Natural killer cell treated with Interleukin-12 subunit alpha and Interleukin-12 subunit beta and Interleukin-15 and Interleukin-18, amount 100 ng/mL, for 72 hours (primary cell): Measurements from ENCODE around the gene VPS8. TPM values are rescaled to one million over a fixed set of nuclear protein-coding genes. Genes with fewer than 3 reads are reported as not detected.
"Not testable (repeated sequence)": the region's sequence is repeated elsewhere in the genome, so short reads cannot be mapped to it uniquely, and the experiment has no call there.

Experiments
- ATAC-seq, 2 donors: fragments of 150-1000 bp; cut with Tn5 transposase in 1 of 2; sonication (Bioruptor Pico), chemical (Tn5 transposase) in 1 of 2; 2 replicates each; pipeline ENCODE4 v1.10.0; 2021
- DNase-seq: peaks from one replicate; pipeline ENCODE4 v3.0.0; 2022; ENCODE audit warnings: low spot score
- H3K27ac Mint-ChIP-seq, 2 donors: 1 replicate in 1 of 2; 2 replicates in 1 of 2; pipeline ENCODE4 v1.8.0; 2022; ENCODE audit warnings: mixed read lengths in 2 of 2, mild to moderate bottlenecking in 1 of 2, moderate library complexity in 1 of 2
- H3K27me3 Mint-ChIP-seq, 2 donors: 1 replicate in 1 of 2; 2 replicates in 1 of 2; pipeline ENCODE4 v1.8.0; 2022; ENCODE audit warnings: mixed read lengths in 2 of 2
- H3K36me3 Mint-ChIP-seq: one replicate; pipeline ENCODE4 v1.8.0; 2022; ENCODE audit warnings: mixed read lengths
- H3K4me1 Mint-ChIP-seq, 2 donors: 1 replicate in 1 of 2; 2 replicates in 1 of 2; pipeline ENCODE4 v1.8.0; 2022; ENCODE audit warnings: low read depth in 2 of 2, mixed read lengths in 2 of 2, mild to moderate bottlenecking in 1 of 2
- H3K4me3 Mint-ChIP-seq: one replicate; pipeline ENCODE4 v1.8.0; 2022; ENCODE audit warnings: mixed read lengths
- H3K9me3 Mint-ChIP-seq: 2 replicates; pipeline ENCODE4 v1.8.0; 2022; ENCODE audit warnings: mixed read lengths
- total RNA-seq, 2 donors: library from RNA; stranded (reverse); gene quantifications; one replicate each; pipeline ENCODE4 v1.2.3, GENCODE V29; 2022

Gene VPS8
- total RNA-seq, 2 donors from 2014 or later = 52.8 to 74.2 TPM

DNA sequence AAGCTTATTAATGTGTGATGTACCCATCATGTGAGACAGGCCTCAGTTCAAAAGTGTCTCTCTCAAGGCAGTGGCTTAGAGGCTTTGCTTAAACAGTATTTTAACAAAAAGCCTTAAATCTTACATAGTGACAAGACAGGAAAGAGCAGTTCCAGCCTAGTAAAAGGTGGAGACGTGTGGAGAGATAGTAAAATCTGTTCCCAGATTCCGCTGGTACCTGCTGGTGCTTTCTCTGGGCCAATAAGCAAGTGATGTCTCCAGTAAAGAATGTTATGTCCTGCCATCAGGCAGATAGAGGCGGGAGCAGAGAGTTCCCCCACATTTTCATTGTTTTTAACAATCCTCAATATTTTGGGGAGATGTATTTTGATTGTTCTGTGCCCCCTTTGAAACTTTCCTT is 135.0 kb downstream of the VPS8 start:
- Mint-ChIP-seq H3K4me1 (peaks cover 0 to 6% of the 10 kb centered on the region in 2 donors), H3K4me3 (no peak overlapping the region), H3K9me3 (no peaks in the 10 kb centered on the region), H3K36me3 (peaks cover 14% of the 10 kb centered on the region), H3K27ac (no peak overlapping the region), H3K27me3 (no peaks in the 10 kb centered on the region)
- ATAC-seq (no peak), DNase-seq (no peak)

DNA sequence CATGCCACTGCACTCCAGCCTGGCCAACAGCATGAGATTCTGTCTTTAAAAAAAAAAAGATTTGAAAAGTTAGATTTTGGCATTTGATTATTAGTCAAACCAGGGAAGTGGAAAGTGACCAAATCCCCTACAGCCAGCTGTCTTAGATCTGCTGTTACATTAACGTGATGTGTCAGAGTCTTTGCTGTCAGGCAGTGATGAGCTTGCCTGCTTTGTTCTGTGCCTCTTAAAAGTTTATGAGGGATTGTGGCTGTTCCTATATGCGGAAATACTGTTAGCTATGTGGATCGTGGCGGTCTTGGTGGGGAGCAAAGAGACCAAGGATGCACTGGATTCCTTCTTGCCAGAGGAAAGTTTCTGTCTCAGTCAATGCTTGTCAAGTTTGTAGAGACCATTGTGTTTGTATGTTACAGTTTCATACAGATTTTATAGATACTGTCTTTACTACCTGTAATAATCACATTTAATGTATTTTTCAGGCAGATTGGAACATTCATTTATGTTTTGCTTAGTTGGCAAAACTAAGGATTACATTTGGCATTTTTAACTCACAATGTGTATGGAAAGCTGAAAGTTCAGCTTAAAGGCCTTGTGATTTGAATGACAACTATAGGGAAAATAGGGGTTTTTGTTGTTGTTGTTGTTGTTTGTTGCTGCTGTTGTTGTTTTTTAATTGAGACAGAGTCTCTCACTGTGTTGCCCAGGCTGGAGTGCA is 137.4 kb downstream of the VPS8 start:
- Mint-ChIP-seq H3K9me3 (no peaks in the 10 kb centered on the region), H3K36me3 (peaks cover 7% of the 10 kb centered on the region), H3K27me3 (no peaks in the 10 kb centered on the region), H3K27ac (no peak overlapping the region), H3K4me1 (peaks cover 0 to 6% of the 10 kb centered on the region in 2 donors), H3K4me3 (no peak overlapping the region)
- ATAC-seq (no peak), DNase-seq (no peak)

DNA sequence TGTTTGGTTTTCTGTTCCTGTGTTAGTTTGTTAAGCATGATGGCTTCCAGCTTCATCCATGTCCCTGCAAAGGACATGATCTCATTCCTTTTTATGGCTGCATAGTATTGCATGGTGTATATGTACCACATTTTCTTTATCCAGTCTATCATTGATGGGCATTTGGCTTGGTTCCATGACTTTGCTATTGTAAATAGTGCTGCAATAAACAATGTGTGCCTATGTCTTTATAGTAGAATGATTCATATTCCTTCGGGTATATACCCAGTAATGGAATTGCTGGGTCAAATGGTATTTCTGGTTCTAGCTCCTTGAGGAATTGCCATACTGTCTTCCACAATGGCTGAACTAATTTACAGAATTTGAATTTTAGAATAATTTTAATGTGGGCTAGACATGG is 138.8 kb downstream of the VPS8 start:
- H3K27me3 Mint-ChIP-seq, H3K4me3 Mint-ChIP-seq, H3K27ac Mint-ChIP-seq, H3K4me1 Mint-ChIP-seq, H3K9me3 Mint-ChIP-seq, H3K36me3 Mint-ChIP-seq, DNase-seq, ATAC-seq: not testable (repeated sequence)

DNA sequence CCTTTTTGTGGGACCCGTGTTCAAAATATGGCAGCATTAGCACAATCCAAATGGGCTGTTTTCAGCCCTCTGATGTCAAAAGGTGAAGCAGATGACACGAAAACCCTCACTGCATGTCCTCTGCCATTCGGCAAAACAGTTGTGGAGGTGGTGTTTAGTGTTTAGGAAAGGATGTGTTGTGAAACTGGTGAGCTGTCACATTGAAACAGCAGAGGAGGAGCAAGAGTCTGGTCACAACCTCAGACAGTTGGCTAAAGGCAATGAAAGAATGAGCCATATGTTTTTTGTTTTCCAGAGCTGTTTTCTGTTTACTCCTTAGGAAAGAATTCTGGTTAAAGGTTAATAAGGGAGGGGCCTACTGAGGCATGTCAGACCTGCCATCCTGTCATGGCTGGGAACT is 140.7 kb downstream of the VPS8 start:
- Mint-ChIP-seq H3K9me3 (no peaks in the 10 kb centered on the region), H3K36me3 (peaks cover under 1% of the 10 kb centered on the region), H3K4me1 (peaks cover 0 to 3% of the 10 kb centered on the region in 2 donors), H3K27ac (no peak overlapping the region), H3K27me3 (no peaks in the 10 kb centered on the region), H3K4me3 (no peak overlapping the region)
- no peak for DNase-seq
- no peak for ATAC-seq

DNA sequence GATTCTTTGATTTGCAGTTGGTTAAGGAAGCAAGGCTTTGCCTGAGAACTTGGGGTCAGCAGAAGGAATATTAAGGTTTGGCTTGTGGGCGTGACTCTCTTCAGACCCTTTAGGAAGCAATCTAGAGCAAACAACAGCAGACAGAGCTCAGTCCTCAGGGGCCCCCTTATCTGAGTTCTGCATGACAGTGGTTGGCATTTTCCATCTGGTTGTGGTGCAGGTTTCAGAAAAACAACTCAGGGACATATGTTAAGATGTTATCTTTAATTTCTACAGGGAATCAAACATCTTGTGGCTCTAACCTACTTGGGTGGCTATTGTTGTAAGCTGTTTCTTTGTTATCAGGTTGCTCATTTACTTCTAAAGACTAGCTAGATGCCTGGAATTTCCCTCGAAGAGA is 141.4 kb downstream of the VPS8 start:
- no peaks in the 10 kb centered on the region for H3K9me3 Mint-ChIP-seq
- H3K27ac Mint-ChIP-seq = no peak overlapping the region
- H3K4me1 Mint-ChIP-seq = peaks cover 0 to 3% of the 10 kb centered on the region in 2 donors
- H3K4me3 Mint-ChIP-seq = no peak overlapping the region
- H3K27me3 Mint-ChIP-seq = no peaks in the 10 kb centered on the region
- H3K36me3 Mint-ChIP-seq = peaks cover 8% of the 10 kb centered on the region
- DNase-seq = no peak
- ATAC-seq = no peak

DNA sequence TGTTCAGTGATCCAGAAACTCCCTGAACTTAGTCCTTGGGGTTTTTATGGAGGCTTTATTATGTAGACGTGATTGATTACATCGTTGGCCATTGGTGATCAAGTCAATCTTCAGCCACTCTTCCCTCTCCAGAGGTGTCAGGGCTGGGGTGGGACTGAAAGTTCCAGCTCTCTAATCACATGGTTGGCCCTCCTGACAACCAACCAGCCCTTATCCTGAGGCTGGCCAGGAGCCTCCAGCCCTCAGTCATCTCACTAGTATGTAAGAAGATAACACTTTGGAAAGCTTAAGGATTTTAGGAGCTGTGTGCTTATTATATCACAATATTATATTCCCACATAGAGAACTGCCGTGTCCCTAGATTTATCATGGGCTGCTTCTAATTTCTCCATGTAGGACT is 142.3 kb downstream of the VPS8 start:
- no peak for DNase-seq
- no peak for ATAC-seq
- Mint-ChIP-seq H3K27me3 (no peaks in the 10 kb centered on the region), H3K4me3 (no peak overlapping the region), H3K36me3 (peaks cover 10% of the 10 kb centered on the region), H3K9me3 (no peaks in the 10 kb centered on the region), H3K27ac (no peak overlapping the region), H3K4me1 (peaks cover 0 to 3% of the 10 kb centered on the region in 2 donors)

DNA sequence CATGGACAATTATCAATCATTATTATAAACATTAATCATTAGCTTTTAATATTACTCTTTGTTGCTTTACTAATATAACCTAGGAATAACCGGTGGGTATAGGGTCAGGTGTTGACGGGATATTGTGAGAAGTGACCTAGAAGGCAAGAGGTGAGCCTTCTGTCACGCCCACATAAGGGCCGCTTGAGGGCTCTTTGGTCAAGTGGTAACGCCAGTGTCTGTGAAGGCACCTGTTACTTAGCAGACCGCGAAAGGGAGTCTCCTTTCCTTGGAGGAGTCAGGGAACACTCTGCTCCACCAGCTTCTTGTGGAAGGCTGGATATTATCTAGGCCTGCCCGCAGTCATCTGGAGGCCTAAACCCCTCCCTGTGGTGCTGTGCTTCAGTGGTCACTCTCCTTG is 142.9 kb downstream of the VPS8 start:
- ATAC-seq, H3K4me1 Mint-ChIP-seq, H3K9me3 Mint-ChIP-seq, H3K36me3 Mint-ChIP-seq, H3K27me3 Mint-ChIP-seq, H3K4me3 Mint-ChIP-seq, DNase-seq, H3K27ac Mint-ChIP-seq: not testable (repeated sequence)

DNA sequence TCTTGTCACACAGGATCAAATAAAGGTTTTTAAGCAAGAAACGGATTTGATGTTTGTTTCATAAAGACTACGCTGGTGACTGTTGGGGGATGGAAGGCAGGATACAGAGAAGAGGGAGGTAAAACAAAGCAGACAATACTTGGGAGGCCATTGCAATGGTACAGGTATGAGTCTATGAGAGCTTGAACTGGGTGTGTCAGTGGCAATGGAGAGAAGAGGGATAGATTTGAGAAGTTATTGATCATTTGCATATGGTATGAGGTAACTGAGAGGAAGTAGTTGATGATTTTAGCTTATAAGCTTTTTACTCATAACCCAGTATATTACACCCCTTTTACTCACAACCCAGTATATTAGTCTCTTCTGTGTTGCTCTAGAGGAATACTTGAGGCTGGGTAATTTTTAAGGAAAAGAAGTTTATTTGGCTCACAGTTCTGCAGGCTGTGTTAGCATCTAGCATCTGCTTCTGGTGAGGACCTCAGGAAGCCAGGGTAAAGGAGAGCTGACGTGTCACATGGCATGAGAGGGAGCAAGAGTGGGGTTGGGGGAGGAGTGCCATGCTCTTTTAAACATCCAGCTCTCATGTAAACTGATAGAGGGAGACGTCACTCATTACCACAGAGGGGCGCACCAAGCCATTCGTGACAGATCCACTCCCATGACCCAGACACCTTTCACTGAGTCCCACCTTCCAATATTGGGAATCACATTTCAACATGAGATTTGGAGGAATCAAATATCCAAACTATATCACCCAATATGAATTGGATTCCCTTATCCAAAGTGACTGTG is 153.9 kb downstream of the VPS8 start:
- peaks cover 16% of the 10 kb centered on the region for H3K36me3 Mint-ChIP-seq
- no peaks in the 10 kb centered on the region for H3K27me3 Mint-ChIP-seq
- H3K4me1 Mint-ChIP-seq = peaks cover 5 to 6% of the 10 kb centered on the region in 2 donors
- no peak overlapping the region for H3K27ac Mint-ChIP-seq
- DNase-seq (no peak), ATAC-seq (peak in 1 of 2 donors; percentile 43)
- no peaks in the 10 kb centered on the region for H3K9me3 Mint-ChIP-seq
- H3K4me3 Mint-ChIP-seq = no peak overlapping the region

DNA sequence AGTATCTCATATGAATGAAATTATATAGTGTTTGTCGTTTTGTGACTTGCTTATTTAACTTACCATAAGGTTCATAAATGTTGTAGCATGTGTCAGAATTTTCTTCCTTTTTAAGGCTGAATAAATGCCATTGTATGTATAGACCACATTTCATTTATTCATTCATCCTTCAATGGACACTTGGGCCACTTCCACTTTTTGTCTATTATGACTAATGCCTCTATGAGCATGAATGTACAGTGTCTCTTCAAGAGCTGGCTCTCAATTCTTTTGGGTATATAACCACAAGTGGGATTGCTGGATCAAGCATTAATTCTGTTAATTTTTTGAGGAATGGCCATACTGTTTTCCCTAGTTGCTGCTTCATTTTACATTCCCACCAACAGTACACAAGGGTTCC is 156.1 kb downstream of the VPS8 start:
- no peak overlapping the region for H3K27ac Mint-ChIP-seq
- peaks cover 5 to 6% of the 10 kb centered on the region in 2 donors for H3K4me1 Mint-ChIP-seq
- DNase-seq (no peak), ATAC-seq (no peak)
- no peak overlapping the region for H3K4me3 Mint-ChIP-seq
- no peaks in the 10 kb centered on the region for H3K27me3 Mint-ChIP-seq
- H3K9me3 Mint-ChIP-seq = no peaks in the 10 kb centered on the region
- H3K36me3 Mint-ChIP-seq = peaks cover 28% of the 10 kb centered on the region

DNA sequence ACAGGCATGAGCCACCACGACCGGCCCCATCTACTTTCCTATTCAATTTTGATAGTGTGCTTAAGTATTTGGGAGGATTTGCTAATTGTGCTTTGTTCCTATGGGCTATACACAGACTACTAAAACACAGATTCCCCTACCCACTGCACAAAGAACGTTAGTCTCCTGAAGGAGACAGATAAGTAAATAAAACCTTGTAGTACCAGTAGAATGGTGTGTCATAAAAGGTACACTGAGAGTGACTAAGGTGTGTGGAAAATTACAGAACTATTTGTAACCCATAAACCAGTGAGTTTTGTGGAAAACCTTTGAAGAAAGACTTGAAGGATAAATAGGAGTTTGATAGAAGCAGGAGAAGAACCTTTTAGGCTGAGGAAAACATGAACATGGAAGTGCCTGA is 158.2 kb downstream of the VPS8 start:
- Mint-ChIP-seq H3K9me3 (peaks cover 1% of the 10 kb centered on the region), H3K27ac (no peak overlapping the region), H3K36me3 (peaks cover 40% of the 10 kb centered on the region), H3K4me1 (peaks cover 5 to 6% of the 10 kb centered on the region in 2 donors), H3K4me3 (no peak overlapping the region), H3K27me3 (no peaks in the 10 kb centered on the region)
- DNase-seq (no peak), ATAC-seq (no peak)

DNA sequence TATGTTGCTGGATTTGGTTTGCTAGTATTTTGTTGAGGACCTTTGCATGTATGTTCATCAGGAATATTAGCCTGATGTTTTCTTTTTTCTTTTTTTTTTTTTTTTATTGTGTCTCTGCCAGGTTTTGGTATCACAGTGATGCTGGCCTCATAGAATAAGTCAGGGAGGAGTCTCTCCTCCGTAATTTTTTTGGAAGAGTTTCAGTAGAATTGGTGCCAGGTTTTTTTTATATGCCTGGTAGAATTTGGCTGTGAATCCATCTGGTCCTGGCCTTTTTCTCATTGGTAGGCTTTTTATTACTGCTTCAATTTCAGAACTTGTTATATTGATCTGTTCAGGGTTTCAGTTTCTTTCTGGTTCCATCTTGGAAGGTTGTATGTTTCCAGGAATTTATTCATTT is 165.8 kb downstream of the VPS8 start:
- ATAC-seq = no peak
- Mint-ChIP-seq H3K4me3 (no peak overlapping the region), H3K4me1 (peaks cover 6 to 7% of the 10 kb centered on the region in 2 donors), H3K36me3 (peaks cover 39% of the 10 kb centered on the region), H3K27ac (no peak overlapping the region), H3K27me3 (no peaks in the 10 kb centered on the region), H3K9me3 (peaks cover 10% of the 10 kb centered on the region)
- no peak for DNase-seq

DNA sequence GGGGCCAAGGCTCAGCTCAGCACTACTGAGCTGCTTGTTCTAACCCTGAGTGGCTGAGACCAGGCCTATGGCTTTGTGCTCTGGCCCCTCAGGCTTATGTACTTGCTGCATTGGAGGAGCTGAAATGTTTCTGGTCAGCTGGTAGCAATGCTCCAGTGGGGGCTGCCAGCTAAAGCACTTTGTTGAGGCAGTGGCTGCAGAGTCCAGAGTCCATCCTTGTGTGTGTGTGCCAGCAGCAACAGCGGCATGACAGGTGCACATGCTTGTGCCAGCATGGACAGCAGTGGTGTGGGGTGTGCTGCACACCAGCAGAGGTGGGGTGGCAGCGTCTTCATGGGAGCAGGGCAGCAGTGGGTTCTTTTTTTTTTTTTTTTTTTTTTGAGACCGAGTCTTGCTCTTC is 169.1 kb downstream of the VPS8 start:
- H3K36me3 Mint-ChIP-seq = peaks cover 27% of the 10 kb centered on the region
- ATAC-seq (no peak), DNase-seq (no peak)
- H3K27ac Mint-ChIP-seq = no peak overlapping the region
- peaks cover 7% of the 10 kb centered on the region for H3K9me3 Mint-ChIP-seq
- H3K27me3 Mint-ChIP-seq = no peaks in the 10 kb centered on the region
- H3K4me1 Mint-ChIP-seq = peaks cover 6 to 7% of the 10 kb centered on the region in 2 donors
- no peak overlapping the region for H3K4me3 Mint-ChIP-seq

DNA sequence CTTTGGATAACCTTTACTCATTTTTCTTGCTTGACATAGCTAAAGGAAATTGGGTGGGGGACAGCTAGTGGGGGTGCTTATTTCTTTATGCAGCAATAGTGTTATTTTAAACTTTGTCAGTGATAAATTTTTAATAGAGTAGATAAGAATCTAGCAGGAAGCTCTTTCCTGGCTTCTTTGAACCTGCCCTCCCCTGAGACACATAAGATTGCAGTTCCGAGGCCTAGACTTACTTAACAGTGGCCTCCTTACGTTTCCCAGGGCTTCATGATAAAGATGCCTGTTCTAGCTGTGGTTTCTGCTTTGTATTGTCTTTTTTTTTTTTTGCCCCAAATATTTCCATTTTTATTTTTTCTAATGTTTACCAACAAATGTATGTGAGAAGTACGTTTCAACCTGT is 170.1 kb downstream of the VPS8 start:
- Mint-ChIP-seq H3K27ac (no peak overlapping the region), H3K4me1 (peaks cover 6 to 7% of the 10 kb centered on the region in 2 donors), H3K36me3 (peaks cover 19% of the 10 kb centered on the region), H3K27me3 (no peaks in the 10 kb centered on the region), H3K9me3 (no peaks in the 10 kb centered on the region), H3K4me3 (no peak overlapping the region)
- ATAC-seq (no peak), DNase-seq (no peak)

DNA sequence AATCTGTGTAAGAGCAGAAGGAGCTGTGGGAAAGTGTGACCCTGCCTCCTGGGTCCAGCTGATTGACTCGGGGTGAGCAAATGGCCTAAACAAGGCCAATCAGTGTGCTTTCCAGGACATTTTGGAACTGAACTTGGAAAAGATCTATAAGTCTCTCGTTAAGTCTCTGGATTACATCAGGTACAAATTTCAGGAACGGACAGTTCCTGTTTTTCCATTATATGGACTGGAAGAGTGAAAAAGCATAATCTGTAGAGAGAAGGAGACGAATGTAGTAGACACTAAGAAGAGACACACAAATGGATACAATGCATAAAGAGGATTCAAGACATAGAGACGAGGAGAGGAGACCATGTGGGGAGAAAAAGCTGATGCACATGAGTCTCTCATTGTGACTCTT is 173.6 kb downstream of the VPS8 start:
- Mint-ChIP-seq H3K27ac (no peak overlapping the region), H3K4me1 (no peaks in the 10 kb centered on the region), H3K4me3 (no peak overlapping the region), H3K9me3 (no peaks in the 10 kb centered on the region), H3K27me3 (no peaks in the 10 kb centered on the region), H3K36me3 (peaks cover 19% of the 10 kb centered on the region)
- ATAC-seq (no peak), DNase-seq (no peak)
